LNCAP (cell line): ENCODE measurements around the gene UBAP1.

Experiments
- CTCF ChIP-seq: fragments of 450-650 bp; IDR thresholded peaks from 2 replicates; pipeline ENCODE4 v1.5.1; 2017; ENCODE audit warnings: mild to moderate bottlenecking

Gene UBAP1

GRCh38 chr9:34227445-34227844 lies 48.6 kb downstream of the UBAP1 start:
- no peak for TF ChIP-seq CTCF

GRCh38 chr9:34230556-34230955 lies 51.7 kb downstream of the UBAP1 start:
- no peak for TF ChIP-seq CTCF

- TF ChIP-seq CTCF: no peak
Measured at GRCh38 chr9:34232201-34232600, 53.4 kb downstream of the UBAP1 start.

GRCh38 chr9:34233672-34234071 lies 54.8 kb downstream of the UBAP1 start:
- no peak for TF ChIP-seq CTCF

GRCh38 chr9:34237836-34238235 lies 59.0 kb downstream of the UBAP1 start:
- TF ChIP-seq CTCF: no peak

GRCh38 chr9:34240006-34240405 lies 61.2 kb downstream of the UBAP1 start:
- no peak for TF ChIP-seq CTCF

GRCh38 chr9:34242830-34243229 lies 64.0 kb downstream of the UBAP1 start:
- no peak for TF ChIP-seq CTCF

GRCh38 chr9:34246453-34246852 lies 67.6 kb downstream of the UBAP1 start:
- no peak for TF ChIP-seq CTCF
